HG03060 (cell line): ENCODE measurements around the gene C11orf68.

Experiments
- ATAC-seq: cut with Tn5 transposase; IDR thresholded peaks from one replicate; pipeline ENCODE4 v1.9.1; 2021; ENCODE audit warnings: low read depth, moderate number of reproducible peaks; ENCODE audit not compliant: unreplicated experiment

C11orf68 gene

DNA sequence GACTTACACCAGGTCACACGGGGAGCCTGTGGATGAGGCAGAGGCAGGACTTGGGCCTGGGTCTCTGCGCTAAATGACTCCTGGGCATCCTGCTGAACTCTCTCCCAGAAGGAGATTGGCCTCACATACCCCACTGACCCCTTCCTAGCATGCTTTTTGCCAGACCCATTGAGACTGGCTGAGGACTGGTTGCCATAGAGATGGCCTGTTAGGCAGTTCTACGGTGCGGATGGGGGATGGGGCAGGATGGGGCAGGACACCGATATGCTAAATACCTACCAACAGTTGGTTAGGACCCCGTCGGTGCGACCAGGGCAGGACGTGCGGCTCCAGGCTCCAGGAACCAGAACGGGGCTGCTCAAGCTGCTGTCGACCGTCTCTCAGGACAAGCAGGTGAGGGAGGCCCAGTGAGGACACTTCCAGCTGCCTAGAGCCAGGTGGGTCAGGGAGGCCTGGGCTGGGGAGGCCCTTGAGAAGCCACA lies 26.6 kb upstream of the C11orf68 start, which contains the start of gene TSGA10IP:
TSS of gene TSGA10IP (plus strand) at position 51 of the 482 bp plus-strand sequence. CDS start at position 247, 196 bp downstream.
- no peak for ATAC-seq

- ATAC-seq: no peak
Measured at GRCh38 chr11:65944767-65945166, 25.9 kb upstream of the C11orf68 start.

DNA sequence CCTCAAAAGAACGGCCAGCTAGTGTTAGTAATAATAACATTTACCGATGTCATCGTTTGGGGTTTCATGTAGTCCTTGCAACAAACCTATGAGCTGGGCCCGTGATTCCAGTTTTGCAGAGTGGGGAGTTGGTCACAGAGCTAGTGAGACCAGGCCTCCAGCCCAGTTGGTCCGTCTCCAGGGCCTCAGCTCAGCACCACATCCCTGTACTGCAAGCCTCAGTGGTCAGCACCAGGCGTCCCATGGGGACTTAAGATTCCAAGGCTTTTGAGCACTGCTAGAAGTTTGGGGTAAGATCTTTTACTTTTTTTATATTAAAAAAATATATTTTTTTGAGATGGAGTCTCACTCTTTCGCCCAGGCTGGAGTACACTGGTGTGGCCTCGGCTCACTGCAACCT lies 25.3 kb upstream of the C11orf68 start:
- no peak for ATAC-seq

DNA sequence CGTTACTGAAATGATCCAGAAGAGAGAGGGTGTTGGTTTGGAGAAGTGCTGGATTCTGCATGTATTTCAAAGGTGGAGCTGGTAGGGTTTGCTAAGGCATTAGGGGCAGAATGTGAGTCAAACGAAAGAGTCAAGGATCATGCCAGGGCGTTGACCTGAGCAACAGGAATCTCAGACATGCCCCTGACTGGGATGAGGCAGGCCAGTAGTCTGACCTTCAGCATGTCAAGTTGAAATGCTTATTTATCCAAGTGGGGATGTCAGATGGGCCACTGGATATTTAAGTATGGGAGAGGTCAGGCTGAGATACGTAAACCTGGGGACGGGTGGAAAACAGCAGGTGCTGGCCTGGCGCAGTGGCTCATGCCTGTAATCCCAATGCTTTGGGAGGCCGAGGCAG lies 23.7 kb upstream of the C11orf68 start:
- ATAC-seq: no peak

- ATAC-seq: no peak
Measured at GRCh38 chr11:65941720-65942310, 23.0 kb upstream of the C11orf68 start.

- ATAC-seq: no peak
Measured at GRCh38 chr11:65937766-65938165, 18.9 kb upstream of the C11orf68 start.

DNA sequence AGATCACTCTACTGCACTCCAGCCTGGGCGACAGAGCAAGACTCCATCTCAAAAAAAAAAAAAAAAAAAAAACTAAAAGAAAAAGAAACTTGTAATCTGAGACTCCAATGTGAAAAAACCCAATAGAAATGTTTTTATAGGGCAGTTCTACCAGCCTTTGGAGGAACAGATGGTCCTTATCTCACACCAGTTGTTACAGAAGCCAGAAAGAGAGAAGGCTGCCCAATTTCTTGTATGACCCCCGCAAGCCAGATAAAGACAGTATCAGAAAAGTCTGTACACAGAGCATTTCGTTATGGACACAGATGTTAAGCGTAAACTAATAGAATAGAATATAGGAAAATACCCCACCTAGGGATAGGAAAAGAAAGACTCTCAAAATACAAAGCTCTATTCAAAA lies 15.2 kb upstream of the C11orf68 start:
- ATAC-seq: no peak

DNA sequence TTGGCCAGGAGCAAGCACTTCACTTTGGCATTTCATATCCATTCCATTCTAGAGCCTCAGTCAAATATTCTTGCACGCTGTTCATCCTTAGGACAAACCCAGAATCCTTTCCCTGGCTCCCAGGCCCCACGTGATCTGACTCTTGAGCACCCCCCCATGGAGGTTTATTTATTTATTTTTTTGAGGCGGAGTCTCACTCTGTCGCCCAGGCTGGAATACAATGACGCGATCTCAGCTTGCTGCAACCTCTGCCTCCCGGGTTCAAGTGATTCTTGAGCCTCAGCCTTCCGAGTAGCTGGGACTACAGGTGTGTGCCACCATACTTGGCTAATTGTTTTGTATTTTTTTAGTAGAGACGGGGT lies 13.7 kb upstream of the C11orf68 start:
- no peak for ATAC-seq

DNA sequence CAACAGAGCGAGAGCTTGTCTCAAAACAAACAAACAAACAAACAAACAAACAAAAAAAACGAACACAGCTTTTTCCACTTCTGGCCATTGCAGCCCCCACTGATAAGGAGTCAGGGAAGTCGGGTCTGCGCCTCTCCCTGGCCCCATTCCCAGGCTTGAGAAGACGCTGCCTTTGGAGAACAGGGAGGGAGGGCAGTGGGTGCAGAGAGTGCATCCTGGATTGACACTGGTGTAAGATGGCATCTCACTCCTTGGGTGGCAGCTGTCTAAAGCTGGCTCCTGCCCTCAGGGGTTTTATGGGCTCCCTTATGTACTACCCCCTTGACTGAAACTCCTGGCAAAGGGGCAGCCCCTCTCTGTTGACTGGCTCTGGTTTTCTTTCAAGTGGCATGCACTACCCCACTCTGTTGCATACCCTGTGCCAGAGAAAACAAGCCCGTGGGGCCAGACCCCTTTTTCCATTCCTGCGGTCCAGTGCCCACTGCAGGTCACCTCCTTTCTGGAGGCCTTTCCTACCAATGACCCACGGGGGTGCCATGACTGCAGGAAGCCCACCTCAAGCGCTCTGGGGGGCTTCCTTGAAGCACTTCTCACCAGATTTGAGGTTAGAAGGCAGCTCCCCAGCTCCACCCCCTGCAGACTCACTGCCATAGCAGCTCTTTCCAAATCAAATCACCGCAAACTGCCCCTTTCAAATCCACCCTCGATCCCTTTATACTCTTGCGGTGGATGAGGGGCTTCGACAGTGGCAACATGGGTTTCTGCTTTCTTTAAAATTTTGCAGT lies 13.1 kb upstream of the C11orf68 start:
- ATAC-seq: no peak

- ATAC-seq: no peak
Measured at GRCh38 chr11:65928667-65929066, 9.8 kb upstream of the C11orf68 start.

- ATAC-seq: no peak
Measured at GRCh38 chr11:65927904-65928397, 9.1 kb upstream of the C11orf68 start.

- ATAC-seq: no peak
Measured at GRCh38 chr11:65925397-65925796, 6.5 kb upstream of the C11orf68 start.

DNA sequence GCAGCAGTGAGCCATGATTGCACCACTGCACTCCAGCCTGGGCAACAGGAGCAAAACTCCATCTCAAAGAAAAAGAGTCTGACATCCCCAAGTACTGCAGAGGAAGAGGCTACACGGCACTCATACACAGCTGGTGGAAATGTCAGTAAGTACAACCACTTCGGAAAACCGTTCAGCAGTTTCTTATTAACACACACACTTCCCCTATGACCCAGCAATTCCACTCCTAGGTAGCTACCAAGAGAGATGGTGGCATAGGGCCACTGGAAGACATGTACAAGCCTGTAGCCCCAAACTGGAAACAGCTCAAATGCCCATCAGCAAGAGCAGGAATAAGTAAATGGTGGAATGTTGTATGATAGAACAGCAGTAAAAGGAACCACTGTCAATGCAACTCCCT lies 3.7 kb upstream of the C11orf68 start:
- ATAC-seq: no peak

DNA sequence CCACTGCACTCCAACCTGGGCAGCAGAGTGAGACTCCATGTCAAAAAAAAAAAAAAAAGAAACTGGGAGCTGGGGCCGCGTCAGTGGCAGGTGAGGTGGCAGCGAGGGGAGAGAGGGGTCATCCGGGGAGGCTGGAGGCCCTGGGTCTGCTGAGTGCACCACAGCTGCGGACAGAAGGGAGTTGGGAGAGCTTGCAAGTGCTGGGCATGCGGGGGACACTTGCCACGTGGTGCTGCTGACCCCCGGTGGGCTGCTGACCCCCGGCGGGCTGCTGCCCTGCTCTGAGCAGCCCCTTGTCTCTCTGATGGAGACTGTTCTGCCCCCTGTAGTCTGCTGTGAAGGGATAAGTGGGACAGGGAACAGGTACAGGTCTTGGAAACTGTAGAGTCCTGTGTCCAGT lies 3.0 kb upstream of the C11orf68 start:
- ATAC-seq: no peak

DNA sequence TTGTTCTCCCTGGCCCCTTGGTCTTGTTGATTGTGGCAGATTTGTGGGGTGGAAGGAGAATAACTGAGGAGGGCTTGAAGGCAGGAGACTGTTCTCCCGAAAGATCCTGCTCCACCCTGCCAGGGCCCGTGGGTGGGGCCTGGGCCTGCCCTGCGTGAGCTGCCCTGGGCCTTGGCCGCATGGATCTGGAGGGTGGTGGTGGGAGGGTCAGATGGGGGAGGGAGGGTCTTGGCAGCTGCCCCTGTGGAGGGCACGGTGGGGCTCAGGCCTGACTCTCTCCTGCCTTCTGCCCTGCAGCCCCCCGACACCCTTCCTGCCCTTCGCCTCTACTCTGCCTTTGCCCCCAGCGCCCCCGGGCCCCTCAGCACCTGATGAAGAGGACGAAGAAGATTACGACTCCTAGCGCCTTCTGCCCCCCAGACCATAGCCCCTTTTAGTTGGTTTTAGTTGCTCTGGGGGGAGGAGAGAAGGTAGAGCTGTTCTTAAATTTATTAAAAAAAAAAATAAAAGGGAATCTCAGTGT lies 2.2 kb upstream of the C11orf68 start:
- ATAC-seq: no peak

DNA sequence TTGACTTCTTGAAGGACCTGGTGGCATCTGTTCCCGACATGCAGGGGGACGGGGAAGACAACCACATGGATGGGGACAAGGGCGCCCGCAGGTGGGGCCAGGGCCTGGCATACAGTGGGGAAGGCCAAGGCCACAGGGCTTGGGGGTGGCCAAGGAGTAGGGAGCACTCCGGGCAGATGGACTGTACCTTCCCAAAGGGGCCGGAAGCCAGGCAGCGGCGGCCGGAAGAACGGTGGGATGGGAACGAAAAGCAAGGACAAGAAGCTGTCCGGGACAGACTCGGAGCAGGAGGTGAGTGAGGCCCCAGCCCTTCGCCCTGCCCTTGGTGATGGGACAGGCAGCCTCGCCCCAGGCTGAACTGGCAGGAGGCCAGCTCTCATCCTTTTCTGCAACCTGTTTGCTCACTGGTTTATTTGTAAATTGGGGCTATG lies 1.5 kb upstream of the C11orf68 start:
- ATAC-seq: no peak

DNA sequence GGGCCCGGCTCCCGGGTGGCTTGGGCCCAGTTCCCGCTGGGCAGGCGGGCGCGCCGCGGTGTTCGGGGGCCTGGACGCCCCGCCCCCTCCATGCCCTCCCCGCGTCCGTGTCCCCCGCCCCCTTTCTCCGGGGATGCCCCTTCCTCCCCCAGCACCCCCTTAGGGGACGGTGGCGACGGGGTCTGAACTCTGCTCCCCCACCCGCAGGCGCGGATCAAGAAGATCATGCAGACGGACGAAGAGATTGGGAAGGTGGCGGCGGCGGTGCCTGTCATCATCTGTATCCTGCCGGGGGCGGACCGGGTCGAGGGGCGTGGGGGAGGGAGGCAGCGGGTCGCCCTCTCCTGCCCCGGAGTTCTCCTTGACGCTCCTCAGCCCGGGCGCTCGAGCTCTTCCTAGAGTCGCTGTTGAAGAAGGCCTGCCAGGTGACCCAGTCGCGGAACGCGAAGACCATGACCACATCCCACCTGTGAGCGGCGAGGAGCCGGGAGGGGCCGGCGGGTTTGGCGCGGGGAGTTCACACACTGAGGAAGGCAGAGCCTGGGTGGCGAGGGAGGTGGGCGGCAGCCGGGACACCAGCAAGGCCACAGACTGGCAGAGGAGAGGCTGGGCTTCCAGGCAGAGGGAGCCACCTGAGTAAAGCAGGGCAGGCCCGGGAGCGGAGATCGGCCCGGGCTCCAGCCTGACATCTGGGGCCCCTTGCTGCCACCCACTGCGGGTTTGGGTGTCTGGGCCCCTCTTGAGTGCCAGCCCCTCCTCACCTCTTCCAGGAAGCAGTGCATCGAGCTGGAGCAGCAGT lies 910 bp upstream of the C11orf68 start:
- peak; percentile 26 for ATAC-seq

DNA sequence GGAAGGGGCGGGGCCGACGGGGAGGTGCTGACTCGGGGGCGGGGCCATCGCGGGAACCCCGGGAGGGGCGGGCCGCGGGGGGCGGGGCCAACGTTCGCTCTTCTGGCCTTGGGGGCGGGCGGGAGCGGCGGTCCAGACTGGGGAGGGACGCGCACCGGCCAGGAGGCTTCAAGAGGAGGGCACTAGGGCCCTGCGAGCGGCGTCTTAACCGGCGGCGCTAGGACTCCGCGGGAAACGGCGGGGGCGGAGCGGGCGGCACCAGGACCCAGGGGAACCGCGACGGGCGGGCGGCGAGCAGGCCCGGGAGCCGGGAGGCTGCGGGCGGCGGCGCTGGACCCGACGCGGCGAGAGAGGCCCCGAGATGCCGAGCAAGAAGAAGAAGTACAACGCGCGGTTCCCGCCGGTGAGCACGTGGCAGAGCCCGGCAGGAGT lies 295 bp upstream of the C11orf68 start, which contains the start of gene DRAP1:
TSS of gene DRAP1 (plus strand) at position 286 of the 432 bp plus-strand sequence. CDS start at position 362, 76 bp downstream.
- ATAC-seq: peak; percentile 45

DNA sequence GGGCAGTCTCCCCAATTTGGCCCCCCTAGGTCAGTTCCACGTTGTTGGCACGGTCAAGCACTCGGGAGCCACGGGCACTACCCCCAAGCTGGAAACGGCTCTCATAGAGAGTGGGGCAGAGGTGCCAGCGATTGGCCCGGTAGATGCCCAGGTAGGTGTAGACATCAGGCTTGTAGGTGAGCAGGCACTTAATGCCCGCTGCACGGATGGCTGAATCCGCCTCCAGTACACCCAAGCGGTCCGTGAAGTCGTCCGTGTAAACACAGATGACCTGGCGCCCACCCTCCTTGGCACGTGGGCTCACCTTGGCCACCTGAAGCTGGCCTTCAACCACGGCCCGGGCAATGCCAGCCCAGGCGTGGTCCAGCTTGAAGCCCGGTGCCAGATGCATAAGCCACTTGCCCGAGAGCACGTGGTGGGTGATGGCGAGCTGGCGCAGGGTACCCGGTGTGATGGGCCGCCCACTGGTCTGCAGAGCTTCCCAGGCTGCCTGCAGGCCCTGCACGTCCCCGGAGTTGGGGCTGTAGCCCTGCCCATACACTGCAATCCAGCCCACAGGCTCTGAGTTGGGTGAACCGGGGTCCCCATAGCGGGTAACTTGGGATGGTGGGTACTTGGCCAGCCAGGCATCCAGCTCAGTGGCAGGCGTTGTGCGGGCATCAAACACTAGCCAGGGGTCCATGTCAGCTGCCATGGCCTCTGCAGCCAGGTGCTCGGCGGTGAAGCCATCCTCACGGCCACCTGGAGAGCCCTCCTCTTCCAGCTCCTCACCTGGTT lies 1.2 kb downstream of the C11orf68 start:
- no peak for ATAC-seq

- ATAC-seq: no peak
Measured at GRCh38 chr11:65917077-65917433, 1.8 kb downstream of the C11orf68 start.
